Glomerular endothelial cell (primary cell): ENCODE measurements around the gene UBE2E1. TPM values are rescaled to one million over a fixed set of nuclear protein-coding genes. Genes with fewer than 3 reads are reported as not detected.

Experiments
- total RNA-seq: library from RNA; depleted of rRNA; stranded (reverse); fragments of >200 nt; gene quantifications from 2 replicates; pipeline ENCODE4 v1.2.3, GENCODE V29; 2015

The UBE2E1 gene
- total RNA-seq, 1 donor from 2014 or later, result 98.8 TPM

Other genes with a start within 250 kb of the UBE2E1 start
- gene NKIRAS1, start 111.0 kb downstream of the UBE2E1 start, total RNA-seq, result 4.1 and 7.7 TPM in 2 replicates
- 2,079 and 3,094 TPM in 2 replicates for gene RPL15, start 111.2 kb downstream of the UBE2E1 start, total RNA-seq
- gene NR1D2, start 139.3 kb downstream of the UBE2E1 start, total RNA-seq, result 13.0 and 18.8 TPM in 2 replicates